Hepatocyte (in vitro differentiated cells): ENCODE results near the gene BTC.

Source experiments
- EZH2 ChIP-seq: fragments of 200-600 bp; sonication (generic); IDR thresholded peaks from 2 replicates; pipeline ENCODE4 v1.6.1; 2016; ENCODE audit warnings: antibody characterized with exemption, mild to moderate bottlenecking, borderline replicate concordance
- EZH2phosphoT487 ChIP-seq: fragments of 200-600 bp; sonication (generic); IDR thresholded peaks from one replicate; pipeline ENCODE4 v1.6.1; 2018; ENCODE audit warnings: antibody characterized with exemption, mild to moderate bottlenecking, low read depth, moderate library complexity; ENCODE audit not compliant: unreplicated experiment, severe bottlenecking
- TF ChIP-seq, protein P1 (sequence below): fragments of 200-600 bp; sonication (generic); IDR thresholded peaks from 2 replicates; pipeline ENCODE4 v1.5.1; 2016; ENCODE audit warnings: antibody characterized with exemption, mild to moderate bottlenecking; ENCODE audit not compliant: poor library complexity

DNA sequence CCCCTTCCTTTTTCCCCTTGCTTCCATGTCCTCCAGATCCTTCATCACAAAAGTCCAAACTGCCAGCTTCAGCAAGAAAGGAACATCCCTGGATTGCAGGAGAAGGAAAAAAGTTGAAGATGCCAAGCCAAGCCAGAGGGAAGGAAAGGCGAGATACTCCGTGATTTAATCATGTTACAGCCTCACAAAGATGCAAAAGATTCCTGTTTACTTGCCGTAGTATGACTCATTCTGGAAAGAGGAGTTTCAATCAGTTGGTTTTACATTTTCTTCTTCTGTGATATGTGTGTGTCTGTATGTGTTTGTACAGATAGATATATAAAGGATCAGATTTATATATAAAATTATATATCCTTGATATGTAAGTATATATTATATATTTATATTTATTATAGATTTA is 69.3 kb downstream of the BTC start:
- TF ChIP-seq, protein P1, sequence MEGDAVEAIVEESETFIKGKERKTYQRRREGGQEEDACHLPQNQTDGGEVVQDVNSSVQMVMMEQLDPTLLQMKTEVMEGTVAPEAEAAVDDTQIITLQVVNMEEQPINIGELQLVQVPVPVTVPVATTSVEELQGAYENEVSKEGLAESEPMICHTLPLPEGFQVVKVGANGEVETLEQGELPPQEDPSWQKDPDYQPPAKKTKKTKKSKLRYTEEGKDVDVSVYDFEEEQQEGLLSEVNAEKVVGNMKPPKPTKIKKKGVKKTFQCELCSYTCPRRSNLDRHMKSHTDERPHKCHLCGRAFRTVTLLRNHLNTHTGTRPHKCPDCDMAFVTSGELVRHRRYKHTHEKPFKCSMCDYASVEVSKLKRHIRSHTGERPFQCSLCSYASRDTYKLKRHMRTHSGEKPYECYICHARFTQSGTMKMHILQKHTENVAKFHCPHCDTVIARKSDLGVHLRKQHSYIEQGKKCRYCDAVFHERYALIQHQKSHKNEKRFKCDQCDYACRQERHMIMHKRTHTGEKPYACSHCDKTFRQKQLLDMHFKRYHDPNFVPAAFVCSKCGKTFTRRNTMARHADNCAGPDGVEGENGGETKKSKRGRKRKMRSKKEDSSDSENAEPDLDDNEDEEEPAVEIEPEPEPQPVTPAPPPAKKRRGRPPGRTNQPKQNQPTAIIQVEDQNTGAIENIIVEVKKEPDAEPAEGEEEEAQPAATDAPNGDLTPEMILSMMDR, result no peak
- no peak for TF ChIP-seq EZH2phosphoT487
- TF ChIP-seq EZH2, result no peak
